GM12864 (cell line): ENCODE measurements around the gene ACTR3C.

ENCODE experiments used
- DNase-seq: peaks from one replicate; pipeline ENCODE4 v3.0.0-alpha.2; 2011; ENCODE audit warnings: low read depth
- H3K4me3 ChIP-seq: 2 replicates; pipeline ENCODE4 v1.5.1; 2011; ENCODE audit warnings: mild to moderate bottlenecking, low read depth, low read length, control low read depth
- CTCF ChIP-seq: IDR thresholded peaks from 2 replicates; pipeline ENCODE4 v1.5.1; 2011; ENCODE audit warnings: low read depth, mild to moderate bottlenecking, moderate library complexity, low read length, control low read depth, inconsistent platforms; ENCODE audit errors: missing control alignments

ACTR3C gene

GRCh38 chr7:150358433-150358832, 35.1 kb upstream of the ACTR3C start:
- no peak for TF ChIP-seq CTCF
- no peak for DNase-seq

GRCh38 chr7:150357771-150358427, 34.6 kb upstream of the ACTR3C start:
- no peak for TF ChIP-seq CTCF
- DNase-seq, result no peak
- no peak overlapping the region for H3K4me3 ChIP-seq

More at GRCh38 chr7:150358433-150358832, 35.1 kb upstream of the ACTR3C start:
- no peak overlapping the region for H3K4me3 ChIP-seq

GRCh38 chr7:150357270-150357669, 33.9 kb upstream of the ACTR3C start:
- no peak for DNase-seq
- H3K4me3 ChIP-seq, result no peak overlapping the region
- no peak for TF ChIP-seq CTCF

- no peak for DNase-seq
- no peak overlapping the region for H3K4me3 ChIP-seq
- peak; percentile 71 for TF ChIP-seq CTCF
These were observed 33.0 kb upstream of the ACTR3C start for GRCh38 chr7:150356265-150356897.

- no peak overlapping the region for H3K4me3 ChIP-seq
- DNase-seq, result no peak
- TF ChIP-seq CTCF, result no peak
These were observed 32.3 kb upstream of the ACTR3C start for GRCh38 chr7:150355666-150356059.

GRCh38 chr7:150351587-150352194, 28.3 kb upstream of the ACTR3C start:
- DNase-seq, result no peak
- no peak overlapping the region for H3K4me3 ChIP-seq
- no peak for TF ChIP-seq CTCF
